Measurements from ENCODE around the gene HOXB5.

HOXB5 gene

DNA sequence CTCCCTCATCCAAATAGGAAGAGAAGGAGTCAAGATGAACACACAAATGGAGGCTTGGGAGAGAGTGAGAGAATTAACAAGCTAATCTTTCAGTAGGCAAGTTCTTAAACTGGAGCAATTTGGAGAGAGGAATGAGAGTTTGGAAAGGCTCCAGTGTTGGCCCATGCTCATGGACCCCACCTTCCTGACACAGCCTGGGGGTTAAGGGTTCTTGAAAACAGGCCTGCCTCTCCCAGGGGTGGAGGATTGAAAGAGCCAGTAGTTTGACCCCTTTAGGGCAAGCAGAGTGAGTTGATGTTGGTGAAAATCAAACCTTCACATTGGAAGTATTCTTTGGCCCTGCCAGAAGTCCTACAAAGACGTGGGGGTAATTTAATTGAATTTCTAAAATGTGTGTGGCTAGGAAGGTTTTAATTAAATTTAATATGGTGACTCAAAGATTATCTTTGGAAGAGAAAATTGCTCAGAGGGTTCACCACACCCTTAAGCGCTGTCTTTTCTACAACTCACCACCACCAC, 9.3 kb downstream of the HOXB5 start:
- Mint-ChIP-seq H3K4me1 (peaks cover 90% of the 10 kb centered on the region), H3K36me3 (ENCODE audit: low read depth) (peaks cover 29% of the 10 kb centered on the region), H3K27ac (peak overlapping the region in 1 of 3 experiments; percentile 91), H3K4me3 (peak overlapping the region; percentile 84 to 98 (median 91)), H3K27me3 (ENCODE audit: low read depth) (peaks cover 87% of the 10 kb centered on the region), H3K9me3 (no peaks in the 10 kb centered on the region)
- TF ChIP-seq, protein P1, sequence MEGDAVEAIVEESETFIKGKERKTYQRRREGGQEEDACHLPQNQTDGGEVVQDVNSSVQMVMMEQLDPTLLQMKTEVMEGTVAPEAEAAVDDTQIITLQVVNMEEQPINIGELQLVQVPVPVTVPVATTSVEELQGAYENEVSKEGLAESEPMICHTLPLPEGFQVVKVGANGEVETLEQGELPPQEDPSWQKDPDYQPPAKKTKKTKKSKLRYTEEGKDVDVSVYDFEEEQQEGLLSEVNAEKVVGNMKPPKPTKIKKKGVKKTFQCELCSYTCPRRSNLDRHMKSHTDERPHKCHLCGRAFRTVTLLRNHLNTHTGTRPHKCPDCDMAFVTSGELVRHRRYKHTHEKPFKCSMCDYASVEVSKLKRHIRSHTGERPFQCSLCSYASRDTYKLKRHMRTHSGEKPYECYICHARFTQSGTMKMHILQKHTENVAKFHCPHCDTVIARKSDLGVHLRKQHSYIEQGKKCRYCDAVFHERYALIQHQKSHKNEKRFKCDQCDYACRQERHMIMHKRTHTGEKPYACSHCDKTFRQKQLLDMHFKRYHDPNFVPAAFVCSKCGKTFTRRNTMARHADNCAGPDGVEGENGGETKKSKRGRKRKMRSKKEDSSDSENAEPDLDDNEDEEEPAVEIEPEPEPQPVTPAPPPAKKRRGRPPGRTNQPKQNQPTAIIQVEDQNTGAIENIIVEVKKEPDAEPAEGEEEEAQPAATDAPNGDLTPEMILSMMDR (IDR thresholded peaks at IDR 0.05; ENCODE audit: unreplicated experiment in 3 of 3) = no peak

DNA sequence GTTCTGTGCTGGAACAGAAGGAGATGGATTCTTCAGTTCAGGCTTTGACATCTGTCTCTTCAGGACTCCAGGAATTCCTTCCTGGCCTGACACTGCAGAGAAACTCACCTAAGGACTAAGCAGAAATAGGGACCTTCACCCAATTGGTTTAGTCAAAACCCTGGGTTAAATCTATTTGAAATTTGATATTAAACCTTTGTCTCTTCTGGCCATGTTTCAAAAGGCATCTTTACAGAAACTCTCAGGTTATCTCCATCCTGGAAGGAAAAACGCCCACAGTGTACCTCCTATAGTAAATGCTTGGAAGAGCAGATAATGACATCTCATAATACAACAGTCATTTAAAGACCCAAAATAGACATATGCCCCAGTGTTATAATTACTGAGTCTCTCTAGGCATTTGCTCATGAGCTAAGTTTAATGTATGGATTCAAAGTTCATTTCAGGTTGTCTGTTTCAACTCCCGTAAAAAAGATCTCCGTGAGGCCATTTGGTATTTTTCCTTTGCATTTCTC, 9.8 kb downstream of the HOXB5 start:
- Mint-ChIP-seq H3K9me3 (no peaks in the 10 kb centered on the region), H3K27me3 (ENCODE audit: low read depth) (peaks cover 88% of the 10 kb centered on the region), H3K4me3 (peak overlapping the region; percentile 84 to 98 (median 91)), H3K4me1 (peaks cover 93% of the 10 kb centered on the region), H3K27ac (peak overlapping the region in 1 of 3 experiments; percentile 91), H3K36me3 (ENCODE audit: low read depth) (peaks cover 34% of the 10 kb centered on the region)
- TF ChIP-seq, protein P1 (IDR thresholded peaks at IDR 0.05; ENCODE audit: unreplicated experiment in 3 of 3) = no peak

DNA sequence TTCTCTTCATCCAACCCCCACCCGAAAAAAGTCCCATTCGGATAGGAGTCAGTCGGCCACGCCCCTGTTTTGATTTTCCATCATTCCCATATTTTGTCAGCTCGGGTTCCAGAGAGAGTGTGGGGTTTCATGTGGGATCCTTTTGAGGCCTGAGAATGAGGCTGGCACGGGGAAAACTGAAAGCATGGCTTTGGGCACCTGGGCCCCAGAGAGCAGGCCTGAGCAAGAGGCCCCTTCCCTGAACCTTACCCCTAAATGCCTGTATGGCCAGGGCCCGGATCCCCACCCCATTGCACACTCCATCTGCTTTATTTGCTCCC, 10.9 kb downstream of the HOXB5 start:
- Mint-ChIP-seq H3K27me3 (ENCODE audit: low read depth) (peaks cover 86% of the 10 kb centered on the region), H3K36me3 (ENCODE audit: low read depth) (peaks cover 28% of the 10 kb centered on the region), H3K4me3 (peak overlapping the region; percentile 84 to 98 (median 91)), H3K9me3 (no peaks in the 10 kb centered on the region), H3K27ac (peak overlapping the region in 1 of 3 experiments; percentile 91), H3K4me1 (peaks cover 90% of the 10 kb centered on the region)
- TF ChIP-seq, protein P1 (IDR thresholded peaks at IDR 0.05; ENCODE audit: unreplicated experiment in 3 of 3) = no peak

DNA sequence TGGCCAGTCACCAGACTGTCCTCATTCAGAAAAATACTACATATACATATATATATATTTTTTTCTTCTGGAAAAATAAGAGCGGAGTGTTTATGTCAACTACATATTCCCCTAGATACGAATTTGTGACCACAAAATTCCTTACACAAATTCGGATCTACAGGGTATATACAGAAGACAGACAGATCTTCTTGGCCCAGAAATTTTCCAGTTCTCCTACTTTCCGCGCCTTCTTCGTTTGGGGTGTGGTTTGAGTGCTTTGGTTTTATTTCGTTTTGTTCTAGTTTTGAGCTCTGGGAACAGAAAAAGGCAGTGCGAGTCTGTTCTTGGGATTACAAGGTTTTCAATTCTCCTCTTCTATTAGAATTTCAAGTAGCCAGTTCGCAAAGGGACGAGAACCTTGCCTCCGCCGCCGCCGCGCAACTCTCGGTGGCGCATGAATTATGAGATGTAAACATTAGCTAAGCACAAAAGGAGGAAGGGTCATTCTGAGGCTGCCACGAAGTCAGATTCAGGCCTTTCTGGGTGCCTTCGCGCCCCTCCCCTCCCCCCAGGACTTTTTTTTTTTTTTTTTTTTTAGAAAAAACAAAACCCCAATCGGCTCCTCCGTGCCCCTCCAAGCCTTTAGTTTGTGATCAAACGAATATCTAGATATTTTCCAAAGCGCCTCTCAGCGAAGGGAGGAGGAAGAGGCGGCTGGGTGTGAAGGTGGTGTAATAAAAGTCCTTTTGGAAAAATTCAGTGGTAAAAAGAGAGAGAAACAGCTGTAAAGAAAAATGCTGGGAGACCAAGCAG, 13.6 kb downstream of the HOXB5 start:
- Mint-ChIP-seq H3K27ac (peak overlapping the region in 1 of 3 experiments; percentile 98), H3K27me3 (ENCODE audit: low read depth) (peaks cover 69% of the 10 kb centered on the region), H3K36me3 (ENCODE audit: low read depth) (peaks cover 23% of the 10 kb centered on the region), H3K9me3 (no peaks in the 10 kb centered on the region), H3K4me1 (peaks cover 83% of the 10 kb centered on the region), H3K4me3 (peak overlapping the region; percentile 84 to 98 (median 91))
- TF ChIP-seq, protein P1 (IDR thresholded peaks at IDR 0.05; ENCODE audit: unreplicated experiment in 3 of 3) = no peak

DNA sequence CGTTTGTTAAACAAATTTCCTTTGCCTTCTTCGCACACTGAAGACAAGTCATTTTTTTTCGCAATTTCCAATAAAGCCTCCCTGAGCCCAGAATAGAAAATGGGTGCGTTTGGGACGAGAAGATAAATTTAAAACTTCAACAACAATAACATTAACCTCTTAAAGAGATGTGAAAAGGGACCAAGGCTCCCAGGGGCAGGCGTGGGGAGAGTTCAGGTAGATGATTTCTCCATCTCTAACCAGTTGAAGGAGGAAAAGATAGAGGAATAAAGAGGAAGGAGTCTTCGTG, 14.2 kb downstream of the HOXB5 start:
- Mint-ChIP-seq H3K27me3 (ENCODE audit: low read depth) (peaks cover 69% of the 10 kb centered on the region), H3K27ac (peak overlapping the region in 1 of 3 experiments; percentile 98), H3K36me3 (ENCODE audit: low read depth) (peaks cover 24% of the 10 kb centered on the region), H3K9me3 (no peaks in the 10 kb centered on the region), H3K4me3 (peak overlapping the region; percentile 84 to 98 (median 91)), H3K4me1 (peaks cover 83% of the 10 kb centered on the region)
- TF ChIP-seq, protein P1 (IDR thresholded peaks at IDR 0.05; ENCODE audit: unreplicated experiment in 3 of 3) = no peak

Data from nephron (organoid).